ENCODE results near the gene TMEM218. TPM values are rescaled to one million over a fixed set of nuclear protein-coding genes. Genes with fewer than 3 reads are reported as not detected.

TMEM218 gene
- total RNA-seq (2014; rRNA removed; shearing (Covaris generic)), result 20.9 and 26.1 TPM in 2 replicates

- DNase-seq (ENCODE audit: low spot score), result peak; percentile 100
Measured at GRCh38 chr11:125111343-125112207, at the start of gene TMEM218. TSS of gene TMEM218 (minus strand) at chr11:125111626. CDS start at chr11:125102241, 9,385 bp downstream.

- peak; percentile 7 for DNase-seq (ENCODE audit: low spot score)
Measured at GRCh38 chr11:125157953-125158680, 46.7 kb upstream of the TMEM218 start.

GRCh38 chr11:125157118-125157733 is 45.8 kb upstream of the TMEM218 start:
- no peak for DNase-seq (ENCODE audit: low spot score)

GRCh38 chr11:125156346-125157117 is 45.1 kb upstream of the TMEM218 start:
- no peak for DNase-seq (ENCODE audit: low spot score)

- no peak for DNase-seq (ENCODE audit: low spot score)
Measured at GRCh38 chr11:125155767-125156166, 44.3 kb upstream of the TMEM218 start.

GRCh38 chr11:125155100-125155444 is 43.6 kb upstream of the TMEM218 start:
- no peak for DNase-seq (ENCODE audit: low spot score)

GRCh38 chr11:125154378-125155099 is 43.1 kb upstream of the TMEM218 start:
- no peak for DNase-seq (ENCODE audit: low spot score)

- DNase-seq (ENCODE audit: low spot score), result no peak
Measured at GRCh38 chr11:125153837-125154236, 42.4 kb upstream of the TMEM218 start.

- no peak for DNase-seq (ENCODE audit: low spot score)
Measured at GRCh38 chr11:125148743-125149142, 37.3 kb upstream of the TMEM218 start.

GRCh38 chr11:125148011-125148410 is 36.6 kb upstream of the TMEM218 start:
- no peak for DNase-seq (ENCODE audit: low spot score)

- no peak for DNase-seq (ENCODE audit: low spot score)
Measured at GRCh38 chr11:125147280-125147679, 35.9 kb upstream of the TMEM218 start.

GRCh38 chr11:125146232-125146631 is 34.8 kb upstream of the TMEM218 start:
- DNase-seq (ENCODE audit: low spot score), result no peak

GRCh38 chr11:125141686-125142535 is 30.5 kb upstream of the TMEM218 start:
- peak; percentile 55 for DNase-seq (ENCODE audit: low spot score)

- DNase-seq (ENCODE audit: low spot score), result no peak
Measured at GRCh38 chr11:125141178-125141577, 29.8 kb upstream of the TMEM218 start.

GRCh38 chr11:125140233-125140632 is 28.8 kb upstream of the TMEM218 start:
- no peak for DNase-seq (ENCODE audit: low spot score)

GRCh38 chr11:125139778-125140177 is 28.4 kb upstream of the TMEM218 start:
- DNase-seq (ENCODE audit: low spot score), result no peak

- DNase-seq (ENCODE audit: low spot score), result no peak
Measured at GRCh38 chr11:125138966-125139365, 27.5 kb upstream of the TMEM218 start.

GRCh38 chr11:125136001-125136400 is 24.6 kb upstream of the TMEM218 start:
- DNase-seq (ENCODE audit: low spot score), result no peak

- no peak for DNase-seq (ENCODE audit: low spot score)
Measured at GRCh38 chr11:125132596-125132995, 21.2 kb upstream of the TMEM218 start.

- no peak for DNase-seq (ENCODE audit: low spot score)
Measured at GRCh38 chr11:125132071-125132470, 20.6 kb upstream of the TMEM218 start.

All from HT-29 (cell line).